Measurements from ENCODE around the gene KAZN. TPM values are rescaled to one million over a fixed set of nuclear protein-coding genes. Genes with fewer than 3 reads are reported as not detected.

Gene KAZN
- total and polyA plus RNA-seq, 11 donors: 0.65 to 6.5 (median 2.3) TPM

GRCh38 chr1:15004396-15004795, 405.9 kb downstream of the KAZN start:
- Histone ChIP-seq H3K9me3 (peaks cover 0 to 2% (median 0%) of the 10 kb centered on the region in 12 donors), H3K4me3 (no peak overlapping the region), H3K4me1 (peaks cover 0 to 29% (median 14%) of the 10 kb centered on the region in 12 donors), H3K27me3 (no peaks in the 10 kb centered on the region), H3K36me3 (no peaks in the 10 kb centered on the region), H3K27ac (no peak overlapping the region)
- DNase-seq: no peak
- no peak for TF ChIP-seq CTCF (IDR thresholded peaks at IDR 0.05)
- TF ChIP-seq POLR2A (IDR thresholded peaks at IDR 0.05): no peak
- ATAC-seq: no peak
- WGBS, 4 donors: 70 to 73% (median 72%) methylated on average over 4 of the region's 4 CpGs
- intact Hi-C loops (cut with DNase I): no loop called here

- intact Hi-C loops (cut with DNase I): no loop called here
- Histone ChIP-seq H3K4me1 (peaks cover 0 to 30% (median 14%) of the 10 kb centered on the region in 12 donors), H3K9me3 (peaks cover 0 to 9% (median 0%) of the 10 kb centered on the region in 12 donors), H3K36me3 (no peaks in the 10 kb centered on the region), H3K27ac (no peak overlapping the region), H3K27me3 (no peaks in the 10 kb centered on the region), H3K4me3 (no peak overlapping the region)
- no peak for ATAC-seq
- DNase-seq: no peak
- WGBS, 4 donors: 88 to 95% (median 93%) methylated on average over 7 of the region's 7 CpGs
- TF ChIP-seq CTCF (IDR thresholded peaks at IDR 0.05) (no peak), POLR2A (IDR thresholded peaks at IDR 0.05) (no peak)
These were observed 406.6 kb downstream of the KAZN start for GRCh38 chr1:15005116-15005515.

- Histone ChIP-seq H3K36me3 (no peaks in the 10 kb centered on the region), H3K4me1 (peaks cover 0 to 30% (median 14%) of the 10 kb centered on the region in 12 donors), H3K4me3 (no peak overlapping the region), H3K27me3 (no peaks in the 10 kb centered on the region), H3K27ac (peak overlapping the region in 5 of 12 donors; percentile 29 to 57 (median 47)), H3K9me3 (peaks cover 0 to 12% (median 0%) of the 10 kb centered on the region in 12 donors)
- ATAC-seq (peak in 1 of 4 donors; percentile 6), DNase-seq (no peak)
- TF ChIP-seq POLR2A (IDR thresholded peaks at IDR 0.05) (no peak), CTCF (IDR thresholded peaks at IDR 0.05) (no peak)
- WGBS, 4 donors: 68 to 85% (median 77%) methylated on average over 10 to 11 of the region's 11 CpGs
- intact Hi-C loops (cut with DNase I): no loop called here
These were observed 408.9 kb downstream of the KAZN start for GRCh38 chr1:15007368-15007767.

GRCh38 chr1:15007842-15008241, 409.4 kb downstream of the KAZN start:
- Histone ChIP-seq H3K9me3 (peaks cover 0 to 12% (median 0%) of the 10 kb centered on the region in 12 donors), H3K27ac (peak overlapping the region in 10 of 12 donors; percentile 8 to 57 (median 44)), H3K4me3 (no peak overlapping the region), H3K36me3 (no peaks in the 10 kb centered on the region), H3K4me1 (peaks cover 0 to 30% (median 14%) of the 10 kb centered on the region in 12 donors), H3K27me3 (no peaks in the 10 kb centered on the region)
- ATAC-seq (peak in 3 of 4 donors; percentile 60 to 70 (median 64)), DNase-seq (peak in 3 of 5 donors; percentile 20 to 55 (median 28))
- no peak for TF ChIP-seq POLR2A (IDR thresholded peaks at IDR 0.05)
- TF ChIP-seq CTCF (IDR thresholded peaks at IDR 0.05): no peak
- WGBS, 4 donors: 55 to 60% (median 57%) methylated on average over 5 to 12 of the region's 12 CpGs
- intact Hi-C loops (cut with DNase I): no loop called here
